ENCODE results near the gene EFCAB6. TPM values are rescaled to one million over a fixed set of nuclear protein-coding genes. Genes with fewer than 3 reads are reported as not detected.

Gene EFCAB6
- total RNA-seq, 2 experiments from 2014 or later: 0.56 to 0.71 TPM

- intact Hi-C loops (cut with DNase I, micrococcal nuclease): no loop called here
- DNase-seq: no peak
- Mint-ChIP-seq H3K36me3 (ENCODE audit: low read depth) (no peaks in the 10 kb centered on the region), H3K4me3 (no peak overlapping the region), H3K27me3 (peaks cover 7% of the 10 kb centered on the region), H3K4me1 (no peaks in the 10 kb centered on the region), H3K27ac (no peak overlapping the region), H3K9me3 (ENCODE audit: low read depth) (no peaks in the 10 kb centered on the region)
- ChIA-PET CTCF (no interaction called here), POLR2A (no interaction called here)
- no peak for ATAC-seq
These were observed 258.4 kb downstream of the EFCAB6 start for GRCh38 chr22:43553451-43554258.

- no peaks in the 10 kb centered on the region for H3K36me3 Mint-ChIP-seq (ENCODE audit: low read depth)
- intact Hi-C loops (cut with DNase I, micrococcal nuclease): no loop called here
- no peaks in the 10 kb centered on the region for H3K4me1 Mint-ChIP-seq
- H3K4me3 Mint-ChIP-seq: no peak overlapping the region
- POLR2A ChIA-PET: no interaction called here
- no peak for ATAC-seq
- peaks cover 5% of the 10 kb centered on the region for H3K27me3 Mint-ChIP-seq
- H3K27ac Mint-ChIP-seq: no peak overlapping the region
- DNase-seq: no peak
- CTCF ChIA-PET: interaction anchor here (1.0 kb wide), 1 partner anchor 332 kb away, joined by 4 read pairs; no protein-coding TSS in a partner anchor
- H3K9me3 Mint-ChIP-seq (ENCODE audit: low read depth): no peaks in the 10 kb centered on the region
These were observed 261.4 kb downstream of the EFCAB6 start for GRCh38 chr22:43550672-43551071.

GRCh38 chr22:43550024-43550620 is 262.0 kb downstream of the EFCAB6 start:
- no peaks in the 10 kb centered on the region for H3K9me3 Mint-ChIP-seq (ENCODE audit: low read depth)
- ChIA-PET CTCF (interaction anchor here (1.0 kb wide), 2 partner anchors 11 to 333 kb away, joined by 3 to 4 read pairs; no protein-coding TSS in a partner anchor), POLR2A (interaction anchor here (0.6 kb wide), 1 partner anchor 194 kb away, joined by 3 read pairs; no protein-coding TSS in a partner anchor)
- H3K27me3 Mint-ChIP-seq: peaks cover 4% of the 10 kb centered on the region
- no peak for DNase-seq
- no peaks in the 10 kb centered on the region for H3K4me1 Mint-ChIP-seq
- no peak overlapping the region for H3K27ac Mint-ChIP-seq
- intact Hi-C loops (cut with DNase I, micrococcal nuclease): no loop called here
- no peaks in the 10 kb centered on the region for H3K36me3 Mint-ChIP-seq (ENCODE audit: low read depth)
- no peak for ATAC-seq
- H3K4me3 Mint-ChIP-seq: no peak overlapping the region

GRCh38 chr22:43546186-43546585 is 265.9 kb downstream of the EFCAB6 start:
- Mint-ChIP-seq H3K27me3 (peaks cover 4% of the 10 kb centered on the region), H3K4me3 (no peak overlapping the region), H3K9me3 (ENCODE audit: low read depth) (no peaks in the 10 kb centered on the region), H3K27ac (no peak overlapping the region), H3K4me1 (no peaks in the 10 kb centered on the region), H3K36me3 (ENCODE audit: low read depth) (no peaks in the 10 kb centered on the region)
- ATAC-seq (no peak), DNase-seq (no peak)
- ChIA-PET POLR2A (interaction anchor here (0.5 kb wide), 1 partner anchor 128 kb away, joined by 3 read pairs; no protein-coding TSS in a partner anchor), CTCF (interaction anchor here (1.4 kb wide), 1 partner anchor 159 kb away, joined by 3 read pairs; no protein-coding TSS in a partner anchor)
- intact Hi-C loops (cut with DNase I, micrococcal nuclease): no loop called here

GRCh38 chr22:43544289-43544673 is 267.8 kb downstream of the EFCAB6 start:
- H3K36me3 Mint-ChIP-seq (ENCODE audit: low read depth): no peaks in the 10 kb centered on the region
- no peak overlapping the region for H3K4me3 Mint-ChIP-seq
- no peak overlapping the region for H3K27ac Mint-ChIP-seq
- H3K4me1 Mint-ChIP-seq: no peaks in the 10 kb centered on the region
- no peaks in the 10 kb centered on the region for H3K9me3 Mint-ChIP-seq (ENCODE audit: low read depth)
- intact Hi-C loops (cut with DNase I, micrococcal nuclease): no loop called here
- no peak for DNase-seq
- ChIA-PET POLR2A (no interaction called here), CTCF (interaction anchor here (0.6 to 0.8 kb wide), 2 partner anchors 9 to 1300 kb away, joined by 3 to 4 read pairs; no protein-coding TSS in a partner anchor)
- ATAC-seq: no peak
- peaks cover 4% of the 10 kb centered on the region for H3K27me3 Mint-ChIP-seq

GRCh38 chr22:43543522-43544288 is 268.4 kb downstream of the EFCAB6 start:
- DNase-seq (no peak), ATAC-seq (no peak)
- no peak overlapping the region for H3K4me3 Mint-ChIP-seq
- intact Hi-C loops (cut with DNase I, micrococcal nuclease): no loop called here
- CTCF ChIA-PET: interaction anchor here (0.6 kb wide), 1 partner anchor 8 kb away, joined by 3 read pairs; no protein-coding TSS in a partner anchor
- no peaks in the 10 kb centered on the region for H3K36me3 Mint-ChIP-seq (ENCODE audit: low read depth)
- POLR2A ChIA-PET: no interaction called here
- peaks cover 4% of the 10 kb centered on the region for H3K27me3 Mint-ChIP-seq
- no peaks in the 10 kb centered on the region for H3K4me1 Mint-ChIP-seq
- H3K9me3 Mint-ChIP-seq (ENCODE audit: low read depth): no peaks in the 10 kb centered on the region
- no peak overlapping the region for H3K27ac Mint-ChIP-seq

GRCh38 chr22:43542681-43543521 is 269.2 kb downstream of the EFCAB6 start:
- DNase-seq: no peak
- Mint-ChIP-seq H3K27me3 (peaks cover 7% of the 10 kb centered on the region), H3K27ac (no peak overlapping the region), H3K4me1 (no peaks in the 10 kb centered on the region), H3K36me3 (ENCODE audit: low read depth) (no peaks in the 10 kb centered on the region), H3K9me3 (ENCODE audit: low read depth) (no peaks in the 10 kb centered on the region), H3K4me3 (no peak overlapping the region)
- ATAC-seq: no peak
- POLR2A ChIA-PET: no interaction called here
- intact Hi-C loops (cut with DNase I, micrococcal nuclease): no loop called here
- CTCF ChIA-PET: no interaction called here

- intact Hi-C loops (cut with DNase I, micrococcal nuclease): no loop called here
- Mint-ChIP-seq H3K27me3 (peaks cover 9% of the 10 kb centered on the region), H3K9me3 (ENCODE audit: low read depth) (no peaks in the 10 kb centered on the region), H3K4me3 (no peak overlapping the region), H3K27ac (no peak overlapping the region), H3K4me1 (no peaks in the 10 kb centered on the region), H3K36me3 (ENCODE audit: low read depth) (no peaks in the 10 kb centered on the region)
- ChIA-PET CTCF (interaction anchor here (0.6 kb wide), 1 partner anchor 40 kb away, joined by 4 read pairs; no protein-coding TSS in a partner anchor), POLR2A (no interaction called here)
- DNase-seq (no peak), ATAC-seq (no peak)
These were observed 270.4 kb downstream of the EFCAB6 start for GRCh38 chr22:43541462-43542407.

GRCh38 chr22:43541022-43541421 is 271.1 kb downstream of the EFCAB6 start:
- H3K36me3 Mint-ChIP-seq (ENCODE audit: low read depth): no peaks in the 10 kb centered on the region
- no peak overlapping the region for H3K4me3 Mint-ChIP-seq
- DNase-seq (no peak), ATAC-seq (no peak)
- intact Hi-C loops (cut with DNase I, micrococcal nuclease): no loop called here
- H3K27ac Mint-ChIP-seq: no peak overlapping the region
- no peaks in the 10 kb centered on the region for H3K9me3 Mint-ChIP-seq (ENCODE audit: low read depth)
- H3K27me3 Mint-ChIP-seq: peaks cover 9% of the 10 kb centered on the region
- H3K4me1 Mint-ChIP-seq: no peaks in the 10 kb centered on the region
- POLR2A ChIA-PET: no interaction called here
- CTCF ChIA-PET: interaction anchor here (0.6 kb wide), 1 partner anchor 40 kb away, joined by 4 read pairs; no protein-coding TSS in a partner anchor

- POLR2A ChIA-PET: no interaction called here
- DNase-seq: no peak
- intact Hi-C loops (cut with DNase I, micrococcal nuclease): no loop called here
- Mint-ChIP-seq H3K4me3 (no peak overlapping the region), H3K27me3 (peaks cover 9% of the 10 kb centered on the region), H3K36me3 (ENCODE audit: low read depth) (no peaks in the 10 kb centered on the region), H3K9me3 (ENCODE audit: low read depth) (no peaks in the 10 kb centered on the region), H3K27ac (no peak overlapping the region), H3K4me1 (no peaks in the 10 kb centered on the region)
- no peak for ATAC-seq
- CTCF ChIA-PET: no interaction called here
These were observed 271.6 kb downstream of the EFCAB6 start for GRCh38 chr22:43540529-43540923.

Data from activated CD4-positive, alpha-beta T cell treated with anti-CD3 and anti-CD28 coated beads for 36 hours (primary cell).